HL-60 (cell line): ENCODE data around the gene CDC5L.

Experiments
- POLR2AphosphoS5 ChIP-seq: IDR thresholded peaks from 2 replicates; pipeline ENCODE4 v1.6.1; 2012; ENCODE audit warnings: low read depth
- TF ChIP-seq, protein P1 (sequence below): IDR thresholded peaks from one replicate; pipeline ENCODE4 v1.5.1; 2011; ENCODE audit warnings: low read length, control low read depth, inconsistent platforms; ENCODE audit not compliant: insufficient read depth
- TF ChIP-seq, protein P2 (sequence below): IDR thresholded peaks from 2 replicates; pipeline ENCODE4 v1.6.1; 2012; ENCODE audit warnings: low read depth; ENCODE audit not compliant: insufficient replicate concordance

DNA sequence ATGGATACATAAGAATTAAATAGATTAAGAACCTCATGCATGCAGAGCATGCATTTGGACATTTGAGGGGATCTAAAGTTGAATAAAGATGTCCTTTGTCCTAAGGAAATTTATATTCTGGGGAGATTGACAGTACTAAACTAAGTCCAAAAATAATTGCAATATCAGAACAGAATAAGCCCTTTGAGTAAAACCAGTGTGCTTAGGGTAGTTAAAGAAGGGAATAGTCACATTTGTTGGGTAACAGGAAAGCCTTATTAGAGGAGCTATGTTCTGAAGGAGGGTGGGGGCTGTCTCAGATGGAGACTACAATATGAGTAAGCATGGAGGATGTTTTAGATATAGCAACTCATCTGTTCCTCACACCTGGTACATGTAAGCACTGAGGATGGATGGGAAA lies 35.8 kb downstream of the CDC5L start:
- TF ChIP-seq POLR2AphosphoS5 = no peak
- TF ChIP-seq, protein P1, sequence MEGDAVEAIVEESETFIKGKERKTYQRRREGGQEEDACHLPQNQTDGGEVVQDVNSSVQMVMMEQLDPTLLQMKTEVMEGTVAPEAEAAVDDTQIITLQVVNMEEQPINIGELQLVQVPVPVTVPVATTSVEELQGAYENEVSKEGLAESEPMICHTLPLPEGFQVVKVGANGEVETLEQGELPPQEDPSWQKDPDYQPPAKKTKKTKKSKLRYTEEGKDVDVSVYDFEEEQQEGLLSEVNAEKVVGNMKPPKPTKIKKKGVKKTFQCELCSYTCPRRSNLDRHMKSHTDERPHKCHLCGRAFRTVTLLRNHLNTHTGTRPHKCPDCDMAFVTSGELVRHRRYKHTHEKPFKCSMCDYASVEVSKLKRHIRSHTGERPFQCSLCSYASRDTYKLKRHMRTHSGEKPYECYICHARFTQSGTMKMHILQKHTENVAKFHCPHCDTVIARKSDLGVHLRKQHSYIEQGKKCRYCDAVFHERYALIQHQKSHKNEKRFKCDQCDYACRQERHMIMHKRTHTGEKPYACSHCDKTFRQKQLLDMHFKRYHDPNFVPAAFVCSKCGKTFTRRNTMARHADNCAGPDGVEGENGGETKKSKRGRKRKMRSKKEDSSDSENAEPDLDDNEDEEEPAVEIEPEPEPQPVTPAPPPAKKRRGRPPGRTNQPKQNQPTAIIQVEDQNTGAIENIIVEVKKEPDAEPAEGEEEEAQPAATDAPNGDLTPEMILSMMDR = no peak
- TF ChIP-seq, protein P2, sequence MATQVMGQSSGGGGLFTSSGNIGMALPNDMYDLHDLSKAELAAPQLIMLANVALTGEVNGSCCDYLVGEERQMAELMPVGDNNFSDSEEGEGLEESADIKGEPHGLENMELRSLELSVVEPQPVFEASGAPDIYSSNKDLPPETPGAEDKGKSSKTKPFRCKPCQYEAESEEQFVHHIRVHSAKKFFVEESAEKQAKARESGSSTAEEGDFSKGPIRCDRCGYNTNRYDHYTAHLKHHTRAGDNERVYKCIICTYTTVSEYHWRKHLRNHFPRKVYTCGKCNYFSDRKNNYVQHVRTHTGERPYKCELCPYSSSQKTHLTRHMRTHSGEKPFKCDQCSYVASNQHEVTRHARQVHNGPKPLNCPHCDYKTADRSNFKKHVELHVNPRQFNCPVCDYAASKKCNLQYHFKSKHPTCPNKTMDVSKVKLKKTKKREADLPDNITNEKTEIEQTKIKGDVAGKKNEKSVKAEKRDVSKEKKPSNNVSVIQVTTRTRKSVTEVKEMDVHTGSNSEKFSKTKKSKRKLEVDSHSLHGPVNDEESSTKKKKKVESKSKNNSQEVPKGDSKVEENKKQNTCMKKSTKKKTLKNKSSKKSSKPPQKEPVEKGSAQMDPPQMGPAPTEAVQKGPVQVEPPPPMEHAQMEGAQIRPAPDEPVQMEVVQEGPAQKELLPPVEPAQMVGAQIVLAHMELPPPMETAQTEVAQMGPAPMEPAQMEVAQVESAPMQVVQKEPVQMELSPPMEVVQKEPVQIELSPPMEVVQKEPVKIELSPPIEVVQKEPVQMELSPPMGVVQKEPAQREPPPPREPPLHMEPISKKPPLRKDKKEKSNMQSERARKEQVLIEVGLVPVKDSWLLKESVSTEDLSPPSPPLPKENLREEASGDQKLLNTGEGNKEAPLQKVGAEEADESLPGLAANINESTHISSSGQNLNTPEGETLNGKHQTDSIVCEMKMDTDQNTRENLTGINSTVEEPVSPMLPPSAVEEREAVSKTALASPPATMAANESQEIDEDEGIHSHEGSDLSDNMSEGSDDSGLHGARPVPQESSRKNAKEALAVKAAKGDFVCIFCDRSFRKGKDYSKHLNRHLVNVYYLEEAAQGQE = no peak
